GM23338 (cell line): ENCODE measurements around the gene PXMP4. TPM values are rescaled to one million over a fixed set of nuclear protein-coding genes. Genes with fewer than 3 reads are reported as not detected.

Source experiments
- ATAC-seq: fragments of 200-7000 bp; cut with Tn5 transposase; 3 replicates; pipeline ENCODE4 v1.9.1; 2020
- DNase-seq: peaks from one replicate; pipeline ENCODE4 v3.0.0-alpha.2; 2015; ENCODE audit warnings: low spot score
- H2AFZ ChIP-seq: fragments of 200-600 bp; sonication (generic); 2 replicates; pipeline ENCODE4 v1.8.0; 2016; ENCODE audit warnings: antibody characterized with exemption, mild to moderate bottlenecking, moderate library complexity
- H3F3A ChIP-seq: fragments of 200-600 bp; sonication (generic); replicated peaks from 2 replicates; pipeline ENCODE4 v1.8.0; 2017; ENCODE audit warnings: antibody characterized with exemption, mixed run types, low read depth
- H3K27ac ChIP-seq: fragments of 200-600 bp; sonication (generic); 2 replicates; pipeline ENCODE4 v1.6.1; 2016; ENCODE audit warnings: low read depth
- H3K27me3 ChIP-seq: fragments of 200-600 bp; sonication (generic); 2 replicates; pipeline ENCODE4 v1.8.0; 2016; ENCODE audit warnings: mild to moderate bottlenecking, mixed run types, moderate library complexity; ENCODE audit not compliant: insufficient read depth
- H3K36me3 ChIP-seq: fragments of 200-600 bp; sonication (generic); 2 replicates; pipeline ENCODE4 v1.8.0; 2016; ENCODE audit warnings: mild to moderate bottlenecking; ENCODE audit not compliant: insufficient read depth
- H3K4me1 ChIP-seq: fragments of 200-600 bp; sonication (generic); 2 replicates; pipeline ENCODE4 v1.8.0; 2016; ENCODE audit warnings: mild to moderate bottlenecking, moderate library complexity; ENCODE audit not compliant: insufficient read depth
- H3K4me2 ChIP-seq: fragments of 200-600 bp; sonication (generic); 2 replicates; pipeline ENCODE4 v1.7.1; 2017; ENCODE audit warnings: mixed run types
- H3K4me3 ChIP-seq: fragments of 200-600 bp; sonication (generic); 2 replicates; pipeline ENCODE4 v1.6.1; 2016; ENCODE audit warnings: mixed run types
- H3K79me2 ChIP-seq: fragments of 200-600 bp; sonication (generic); replicated peaks from 2 replicates; pipeline ENCODE4 v1.8.0; 2017; ENCODE audit warnings: mild to moderate bottlenecking; ENCODE audit not compliant: insufficient read depth
- H3K9me2 ChIP-seq: fragments of 200-600 bp; sonication (generic); 2 replicates; pipeline ENCODE4 v1.8.0; 2017; ENCODE audit not compliant: insufficient read depth
- H4K20me1 ChIP-seq: fragments of 200-600 bp; sonication (generic); replicated peaks from 2 replicates; pipeline ENCODE4 v1.8.0; 2017; ENCODE audit warnings: mild to moderate bottlenecking; ENCODE audit not compliant: insufficient read depth
- H3K27ac Mint-ChIP-seq: 2 replicates; pipeline ENCODE4 v1.8.0; 2020; ENCODE audit warnings: inconsistent platforms, mild to moderate bottlenecking, moderate library complexity, mixed read lengths
- H3K27me3 Mint-ChIP-seq: 3 replicates; pipeline ENCODE4 v1.8.0; 2022; ENCODE audit warnings: low read depth, mild to moderate bottlenecking, moderate library complexity, mixed read lengths, inconsistent platforms; ENCODE audit not compliant: insufficient read depth, poor library complexity
- H3K36me3 Mint-ChIP-seq: 3 replicates; pipeline ENCODE4 v1.8.0; 2021; ENCODE audit warnings: low read depth, mild to moderate bottlenecking, inconsistent platforms, moderate library complexity, mixed read lengths
- H3K4me1 Mint-ChIP-seq: 3 replicates; pipeline ENCODE4 v1.8.0; 2020; ENCODE audit warnings: mild to moderate bottlenecking, inconsistent platforms, mixed read lengths
- H3K4me3 Mint-ChIP-seq: 3 replicates; pipeline ENCODE4 v1.8.0; 2021; ENCODE audit warnings: moderate library complexity, mild to moderate bottlenecking, inconsistent platforms, mixed read lengths
- H3K9me3 Mint-ChIP-seq: 3 replicates; pipeline ENCODE4 v1.8.0; 2020; ENCODE audit warnings: moderate library complexity, mild to moderate bottlenecking, inconsistent platforms, mixed read lengths
- EZH2 ChIP-seq: fragments of 200-600 bp; sonication (generic); IDR thresholded peaks from one replicate; pipeline ENCODE4 v1.8.0; 2017; ENCODE audit warnings: antibody characterized with exemption, mild to moderate bottlenecking, low read depth; ENCODE audit not compliant: unreplicated experiment
- NANOG ChIP-seq: IDR thresholded peaks from 2 replicates; pipeline ENCODE4 v1.6.1; 2016; ENCODE audit warnings: antibody characterized with exemption, borderline replicate concordance
- POLR2AphosphoS5 ChIP-seq: IDR thresholded peaks from 2 replicates; pipeline ENCODE4 v1.6.1; 2016; ENCODE audit warnings: antibody characterized with exemption, low read depth
- STAT1 ChIP-seq: IDR thresholded peaks from one replicate; pipeline ENCODE4 v1.6.1; 2016; ENCODE audit warnings: antibody characterized with exemption; ENCODE audit not compliant: unreplicated experiment
- ZNF331 ChIP-seq: fragments of 250-450 bp; sonication (Bioruptor Pico); IDR thresholded peaks from 2 replicates; pipeline ENCODE4 v1.5.0; 2020; ENCODE audit warnings: low read depth, mild to moderate bottlenecking, moderate library complexity
- ZNF462 ChIP-seq: fragments of 250-450 bp; sonication (Bioruptor Pico); IDR thresholded peaks from 2 replicates; pipeline ENCODE4 v1.5.0; 2020; ENCODE audit warnings: mild to moderate bottlenecking, moderate library complexity
- polyA plus RNA-seq: library from polyadenylated mRNA; unstranded; fragments of >200 nt; fragmentation: Nextera tagmentation; extraction: Ambion mirVana; gene quantifications from 2 replicates; pipeline ENCODE4 v1.2.1, GENCODE V29; 2016
- total RNA-seq: library from RNA; depleted of rRNA; stranded (reverse); fragments of >200 nt; shearing (Covaris generic); gene quantifications from 2 replicates; pipeline ENCODE4 v1.2.3, GENCODE V29; 2014
- TF ChIP-seq, protein P1 (sequence below): IDR thresholded peaks from 2 replicates; pipeline ENCODE4 v1.6.1; 2016; ENCODE audit warnings: antibody characterized with exemption

Gene PXMP4
- total and polyA plus RNA-seq, 2 experiments from 2014 or later = 1.2 to 3.5 TPM

DNA sequence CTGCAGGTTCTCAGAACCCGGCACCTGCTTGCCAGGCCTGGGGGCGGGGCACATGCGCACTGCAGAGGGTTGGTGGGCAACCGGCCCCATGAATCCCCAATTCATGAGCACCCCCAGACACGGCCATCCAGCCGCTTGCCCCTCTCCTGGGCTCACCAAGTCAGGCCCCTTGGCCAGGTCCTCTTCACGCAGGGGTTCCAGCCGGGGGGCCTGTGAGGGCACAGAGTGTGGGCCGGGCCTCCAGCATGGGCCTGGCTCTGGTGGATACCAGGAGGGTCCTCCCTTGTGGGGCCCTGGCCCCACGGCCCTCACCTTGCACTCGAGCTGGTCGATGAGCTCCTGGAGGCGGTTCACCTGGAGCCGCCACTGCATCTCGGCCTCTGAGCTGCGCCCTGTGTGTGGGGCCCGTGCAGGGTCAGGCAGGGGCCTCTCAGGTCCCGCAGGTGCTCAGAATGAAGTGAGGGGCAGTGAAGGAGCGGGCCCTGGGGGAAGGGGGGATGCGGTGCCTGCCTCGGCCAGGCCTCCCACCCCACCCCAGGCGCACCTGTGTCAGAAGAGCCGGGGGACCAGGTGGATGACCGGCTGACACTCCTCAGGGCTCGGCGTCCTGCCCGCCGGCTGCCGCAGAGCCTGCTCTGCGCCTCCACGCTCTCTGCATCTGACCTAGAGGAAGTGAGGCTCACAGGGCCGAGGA, 60.6 kb downstream of the PXMP4 start (continued):
- TF ChIP-seq NANOG (no peak), ZNF462 (CRISPR knock-in tag) (no peak), STAT1 (no peak)

- Mint-ChIP-seq H3K4me3 (no peak overlapping the region), H3K27ac (no peak overlapping the region), H3K36me3 (no peaks in the 10 kb centered on the region; the same call in 2 of the 3 replicates), H3K27me3 (peaks cover 18% of the 10 kb centered on the region), H3K4me1 (peaks cover 11% of the 10 kb centered on the region), H3K9me3 (no peaks in the 10 kb centered on the region; the same call in 2 of the 3 replicates)
- no peak overlapping the region for H3K27ac ChIP-seq
- H3K4me1 ChIP-seq = no peaks in the 10 kb centered on the region; the same call in 1 of the 2 replicates
- no peak overlapping the region for H3K4me2 ChIP-seq
- no peaks in the 10 kb centered on the region for H3F3A ChIP-seq
- H4K20me1 ChIP-seq = no peaks in the 10 kb centered on the region; the same call in 1 of the 2 replicates
- DNase-seq = no peak
- no peak overlapping the region for H3K4me3 ChIP-seq
- H3K79me2 ChIP-seq = no peaks in the 10 kb centered on the region
- H3K27me3 ChIP-seq = 0 out of 2 replicates have a peak, but pooled peaks cover 6% of the 10 kb centered on the region
- H3K9me2 ChIP-seq = no peaks in the 10 kb centered on the region
- no peak for ATAC-seq
- H3K36me3 ChIP-seq = no peaks in the 10 kb centered on the region
- no peak overlapping the region for H2AFZ ChIP-seq
- TF ChIP-seq, protein P1, sequence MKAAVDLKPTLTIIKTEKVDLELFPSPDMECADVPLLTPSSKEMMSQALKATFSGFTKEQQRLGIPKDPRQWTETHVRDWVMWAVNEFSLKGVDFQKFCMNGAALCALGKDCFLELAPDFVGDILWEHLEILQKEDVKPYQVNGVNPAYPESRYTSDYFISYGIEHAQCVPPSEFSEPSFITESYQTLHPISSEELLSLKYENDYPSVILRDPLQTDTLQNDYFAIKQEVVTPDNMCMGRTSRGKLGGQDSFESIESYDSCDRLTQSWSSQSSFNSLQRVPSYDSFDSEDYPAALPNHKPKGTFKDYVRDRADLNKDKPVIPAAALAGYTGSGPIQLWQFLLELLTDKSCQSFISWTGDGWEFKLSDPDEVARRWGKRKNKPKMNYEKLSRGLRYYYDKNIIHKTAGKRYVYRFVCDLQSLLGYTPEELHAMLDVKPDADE = no peak
- no peak for TF ChIP-seq STAT1
- no peak for TF ChIP-seq NANOG
- no peak for TF ChIP-seq POLR2AphosphoS5
- TF ChIP-seq ZNF462 (CRISPR knock-in tag) = no peak
- no peak for TF ChIP-seq ZNF331
- no peak for TF ChIP-seq EZH2
These were observed 61.2 kb downstream of the PXMP4 start for GRCh38 chr20:33658929-33659328.
